WI38 (cell line): ENCODE measurements around the gene CACNA1H.

Experiments used
- H3K4me3 ChIP-seq: 2 replicates; pipeline ENCODE4 v1.5.1; 2011; ENCODE audit warnings: low read depth, mild to moderate bottlenecking, control low read depth, low read length
- TF ChIP-seq, protein P1 (sequence below): IDR thresholded peaks from 2 replicates; pipeline ENCODE4 v1.5.1; 2012; ENCODE audit warnings: low read depth, mild to moderate bottlenecking, control low read depth, low read length

CACNA1H gene

DNA sequence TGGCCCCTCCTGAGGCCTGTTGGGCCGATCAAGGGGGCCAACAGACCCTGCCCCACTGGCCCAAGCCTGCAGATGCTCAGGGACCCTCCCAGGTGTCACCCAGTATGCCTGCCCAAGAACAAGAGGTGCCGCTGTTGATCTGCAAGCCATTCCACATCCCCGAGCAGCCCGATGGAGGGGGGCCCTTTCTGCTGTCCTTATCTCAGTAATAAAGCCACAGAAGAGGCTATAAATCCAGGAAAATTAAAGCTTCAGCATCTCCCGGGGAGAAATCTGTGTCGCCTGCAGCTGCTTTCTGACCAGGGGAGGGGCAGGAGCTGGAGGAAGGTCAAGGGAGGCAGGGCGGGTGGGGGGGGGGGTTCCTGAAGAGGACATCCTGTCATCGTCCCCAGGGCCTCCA lies 11.7 kb upstream of the CACNA1H start:
- TF ChIP-seq, protein P1, sequence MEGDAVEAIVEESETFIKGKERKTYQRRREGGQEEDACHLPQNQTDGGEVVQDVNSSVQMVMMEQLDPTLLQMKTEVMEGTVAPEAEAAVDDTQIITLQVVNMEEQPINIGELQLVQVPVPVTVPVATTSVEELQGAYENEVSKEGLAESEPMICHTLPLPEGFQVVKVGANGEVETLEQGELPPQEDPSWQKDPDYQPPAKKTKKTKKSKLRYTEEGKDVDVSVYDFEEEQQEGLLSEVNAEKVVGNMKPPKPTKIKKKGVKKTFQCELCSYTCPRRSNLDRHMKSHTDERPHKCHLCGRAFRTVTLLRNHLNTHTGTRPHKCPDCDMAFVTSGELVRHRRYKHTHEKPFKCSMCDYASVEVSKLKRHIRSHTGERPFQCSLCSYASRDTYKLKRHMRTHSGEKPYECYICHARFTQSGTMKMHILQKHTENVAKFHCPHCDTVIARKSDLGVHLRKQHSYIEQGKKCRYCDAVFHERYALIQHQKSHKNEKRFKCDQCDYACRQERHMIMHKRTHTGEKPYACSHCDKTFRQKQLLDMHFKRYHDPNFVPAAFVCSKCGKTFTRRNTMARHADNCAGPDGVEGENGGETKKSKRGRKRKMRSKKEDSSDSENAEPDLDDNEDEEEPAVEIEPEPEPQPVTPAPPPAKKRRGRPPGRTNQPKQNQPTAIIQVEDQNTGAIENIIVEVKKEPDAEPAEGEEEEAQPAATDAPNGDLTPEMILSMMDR, result no peak
- no peak overlapping the region for H3K4me3 ChIP-seq

- H3K4me3 ChIP-seq, result no peak overlapping the region
- TF ChIP-seq, protein P1, result no peak
These were observed 11.2 kb upstream of the CACNA1H start for GRCh38 chr16:1141716-1142115.

GRCh38 chr16:1142911-1143310 lies 10.0 kb upstream of the CACNA1H start:
- TF ChIP-seq, protein P1, result no peak
- H3K4me3 ChIP-seq, result no peak overlapping the region

DNA sequence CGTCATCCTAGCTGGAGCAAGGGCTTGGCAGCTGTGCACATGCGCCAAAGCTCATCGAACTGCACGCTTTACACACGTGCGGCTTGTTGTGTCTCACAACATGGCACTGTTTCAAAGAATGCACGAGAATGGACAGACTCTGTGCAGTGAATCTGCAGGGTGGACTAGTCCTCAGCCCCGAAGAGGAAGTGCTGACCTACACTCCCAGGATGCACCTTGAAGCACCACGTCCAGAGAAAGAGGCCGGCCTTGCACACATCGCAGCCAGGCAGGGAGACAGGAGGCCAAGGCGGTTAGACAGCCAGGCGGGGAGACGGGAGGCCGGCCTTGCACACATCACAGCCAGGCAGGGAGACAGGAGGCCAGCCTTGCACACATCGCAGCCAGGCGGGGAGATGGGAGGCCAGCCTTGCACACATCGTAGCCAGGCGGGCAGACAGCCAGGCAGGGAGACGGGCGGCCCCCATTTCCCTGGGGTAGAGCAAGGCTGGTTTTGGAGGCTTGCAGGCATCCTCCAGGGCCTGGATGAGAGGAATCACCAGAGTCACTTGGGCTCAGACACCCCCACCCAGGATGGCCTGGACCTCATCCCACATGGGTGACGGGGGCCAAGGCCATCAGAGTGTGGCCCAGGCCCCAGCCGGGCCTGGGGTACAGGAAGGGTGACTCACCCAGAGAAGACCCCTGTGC lies 9.0 kb upstream of the CACNA1H start:
- TF ChIP-seq, protein P1, result no peak
- H3K4me3 ChIP-seq, result no peak overlapping the region

- H3K4me3 ChIP-seq, result no peak overlapping the region
- TF ChIP-seq, protein P1, result no peak
These were observed 8.2 kb upstream of the CACNA1H start for GRCh38 chr16:1144476-1145382.

DNA sequence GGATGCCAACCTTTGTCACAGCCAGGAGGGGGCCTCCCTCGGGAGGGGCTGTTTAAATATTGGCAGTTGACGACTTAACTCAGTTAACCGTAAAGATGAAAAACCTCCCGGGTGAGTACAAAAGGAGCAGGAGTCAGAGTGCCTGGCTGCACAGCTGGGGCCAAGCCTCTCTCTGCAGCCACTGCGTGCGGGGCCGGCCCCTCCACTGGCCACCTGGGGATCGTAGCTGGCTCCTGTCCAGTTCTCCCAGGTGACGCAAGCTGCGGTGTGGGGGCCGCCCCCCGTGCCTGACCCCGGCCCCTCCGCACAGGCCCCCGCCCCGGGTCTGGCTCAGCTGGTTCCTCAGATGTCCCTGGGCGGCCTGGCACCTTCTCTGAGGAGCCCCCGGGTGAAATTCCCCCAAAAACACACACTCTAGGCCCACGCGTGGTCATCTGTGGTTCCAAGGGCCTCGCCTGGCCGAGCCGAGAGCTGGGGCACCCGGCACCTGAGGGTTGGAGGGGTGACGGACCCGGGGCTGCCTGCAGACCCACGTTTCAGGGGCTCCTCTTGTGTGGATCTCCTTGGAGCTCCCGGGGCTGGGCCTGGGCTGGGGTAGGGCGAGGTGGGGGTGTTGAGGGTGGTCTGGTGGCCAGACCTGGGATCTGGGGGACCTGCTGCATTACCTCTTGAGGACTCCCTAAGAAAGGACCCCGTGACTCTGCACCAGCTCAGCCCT lies 7.4 kb upstream of the CACNA1H start:
- TF ChIP-seq, protein P1, result no peak
- H3K4me3 ChIP-seq, result no peak overlapping the region
